Activated CD8-positive, alpha-beta memory T cell treated with anti-CD3 and anti-CD28 coated beads, Interleukin-2, amount 50 U/mL, for 24 hours (primary cell): ENCODE results near the gene PHF12.

ENCODE experiments used
- DNase-seq: peaks from one replicate; pipeline ENCODE4 v3.0.0-alpha.2; 2020; ENCODE audit errors: extremely low read depth

Gene PHF12

DNA sequence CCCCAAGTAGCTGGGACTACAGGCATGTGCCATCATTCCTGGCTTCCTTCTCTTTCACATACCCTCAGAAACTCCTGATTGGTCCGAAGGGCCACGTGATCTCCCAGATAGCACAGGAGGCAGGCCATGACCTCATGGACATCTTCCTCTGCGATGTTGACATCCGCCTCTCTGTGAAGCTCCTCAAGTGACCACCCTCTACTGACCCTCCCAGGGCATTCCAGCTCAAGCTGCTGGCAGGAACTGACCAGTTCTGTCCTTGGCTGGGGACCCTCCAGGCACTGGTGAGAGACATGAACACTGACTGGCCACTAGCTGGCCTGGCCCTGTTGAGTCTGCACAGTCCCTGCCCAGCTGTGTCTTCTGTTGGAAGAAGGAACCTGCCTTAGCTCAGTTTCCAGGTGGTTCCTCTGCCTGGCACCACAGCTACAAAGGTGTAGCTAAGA, 90.9 kb downstream of the PHF12 start:
- DNase-seq, result no peak

DNA sequence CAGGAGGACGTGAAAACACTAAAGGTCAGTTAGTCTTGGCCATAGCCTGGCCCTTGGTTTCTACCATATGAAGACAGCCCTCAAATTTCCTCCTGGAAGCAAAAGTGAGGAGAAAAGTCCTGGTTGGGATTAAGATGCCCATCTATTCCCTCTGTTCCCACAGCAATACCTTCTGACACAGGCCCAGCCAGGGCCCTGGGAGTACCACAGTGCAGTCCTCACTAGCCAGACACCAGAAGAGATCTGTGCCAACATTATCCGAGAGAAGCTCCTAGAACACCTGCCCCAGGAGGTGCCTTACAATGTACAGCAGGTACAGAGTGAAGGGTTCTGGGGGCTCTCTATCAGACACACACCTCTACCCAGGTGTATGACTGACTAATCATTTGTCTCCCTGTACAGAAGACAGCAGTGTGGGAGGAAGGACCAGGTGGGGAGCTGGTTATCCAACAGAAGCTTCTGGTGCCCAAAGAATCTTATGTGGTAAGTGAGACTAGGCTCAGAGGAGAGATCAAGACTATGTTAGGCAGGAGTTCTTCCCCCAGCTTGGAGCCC, 92.4 kb downstream of the PHF12 start:
- no peak for DNase-seq

GRCh38 chr17:28857905-28858800, 93.2 kb downstream of the PHF12 start:
- no peak for DNase-seq

GRCh38 chr17:28856028-28856574, 95.2 kb downstream of the PHF12 start:
- DNase-seq, result no peak

- DNase-seq, result no peak
Observed at GRCh38 chr17:28855336-28855679, 96.0 kb downstream of the PHF12 start.
